ENCODE data around the gene ADAM22.

- TF ChIP-seq CTCF (IDR thresholded peaks at IDR 0.05; ENCODE audit: low read depth, low read length, poor library complexity, severe bottlenecking) = no peak
- TF ChIP-seq EZH2phosphoT487 (IDR thresholded peaks at IDR 0.05; ENCODE audit: borderline replicate concordance, low read length) = no peak
Observed at GRCh38 chr7:88201305-88201704, 267.3 kb downstream of the ADAM22 start.

Data from DOHH2 (cell line).